ENCODE data around the gene GOLM1. TPM values are rescaled to one million over a fixed set of nuclear protein-coding genes. Genes with fewer than 3 reads are reported as not detected.

The GOLM1 gene
- total RNA-seq, 1 donor = 6.9 TPM

DNA sequence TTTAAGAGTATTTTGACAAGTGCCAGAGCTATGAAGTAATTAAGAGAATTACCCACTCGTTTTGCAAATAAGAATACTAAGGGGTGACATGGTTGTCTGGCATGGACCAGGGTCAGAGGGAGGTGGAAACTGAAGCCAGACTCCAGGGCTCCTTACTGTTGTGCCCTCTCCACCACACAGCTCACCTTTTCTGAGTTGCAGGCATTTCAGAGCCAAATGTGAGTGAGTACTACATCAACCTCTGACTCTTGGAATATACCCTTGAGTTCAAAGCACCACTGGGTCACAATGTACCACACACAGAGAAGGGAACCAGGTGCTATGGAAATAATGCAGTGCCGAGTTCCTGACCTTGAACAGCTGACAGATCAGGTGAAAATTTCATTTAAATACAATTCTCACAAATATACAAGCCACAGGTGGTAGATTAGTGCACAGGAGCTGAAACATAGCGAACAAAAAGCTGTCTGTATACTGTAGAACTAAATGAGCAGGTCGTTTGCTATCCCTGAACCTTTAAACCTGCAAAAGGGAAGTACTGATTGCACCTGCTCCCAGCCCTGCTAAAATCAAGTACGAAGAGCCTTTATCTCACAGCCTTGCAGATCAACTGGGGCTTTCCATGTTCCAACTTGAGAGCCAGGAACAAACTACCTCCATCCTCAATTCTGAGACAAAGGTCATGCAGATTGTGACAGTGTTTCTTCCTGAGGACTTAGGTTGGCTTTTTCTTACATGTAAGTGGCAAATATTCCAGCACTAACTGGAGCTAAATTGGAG, 57.0 kb downstream of the GOLM1 start:
- H3K4me3 ChIP-seq (ENCODE audit: low read length) = no peak overlapping the region
- no peaks in the 10 kb centered on the region for H3K4me1 ChIP-seq (ENCODE audit: insufficient read depth, low read length)
- H3K9me3 ChIP-seq (ENCODE audit: low read depth, low read length) = no peaks in the 10 kb centered on the region
- H3K27me3 ChIP-seq (ENCODE audit: insufficient read depth, low read length) = no peaks in the 10 kb centered on the region

DNA sequence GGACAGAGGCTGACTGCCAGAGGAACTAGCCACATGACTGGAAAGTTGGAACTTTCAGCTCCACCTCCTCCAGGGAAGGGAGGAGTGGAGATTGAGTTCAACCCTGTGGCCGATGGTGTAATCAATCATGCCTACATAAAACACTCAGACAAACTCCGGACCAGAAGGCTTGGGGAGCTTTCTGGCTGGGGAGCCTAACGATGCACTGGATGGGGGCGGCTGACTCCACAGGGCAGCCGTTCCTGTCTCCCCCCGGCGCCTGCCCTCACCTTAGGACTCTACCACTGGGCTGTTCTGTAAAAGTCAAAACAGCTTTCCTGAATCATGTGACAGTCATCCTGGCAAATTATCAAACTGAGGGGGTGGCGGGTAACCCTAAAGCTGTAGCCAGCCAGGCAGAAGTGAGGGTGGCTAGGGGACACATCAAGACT, 58.0 kb downstream of the GOLM1 start:
- no peaks in the 10 kb centered on the region for H3K4me1 ChIP-seq (ENCODE audit: insufficient read depth, low read length)
- H3K27me3 ChIP-seq (ENCODE audit: insufficient read depth, low read length) = no peaks in the 10 kb centered on the region
- H3K9me3 ChIP-seq (ENCODE audit: low read depth, low read length) = no peaks in the 10 kb centered on the region
- no peak overlapping the region for H3K4me3 ChIP-seq (ENCODE audit: low read length)

DNA sequence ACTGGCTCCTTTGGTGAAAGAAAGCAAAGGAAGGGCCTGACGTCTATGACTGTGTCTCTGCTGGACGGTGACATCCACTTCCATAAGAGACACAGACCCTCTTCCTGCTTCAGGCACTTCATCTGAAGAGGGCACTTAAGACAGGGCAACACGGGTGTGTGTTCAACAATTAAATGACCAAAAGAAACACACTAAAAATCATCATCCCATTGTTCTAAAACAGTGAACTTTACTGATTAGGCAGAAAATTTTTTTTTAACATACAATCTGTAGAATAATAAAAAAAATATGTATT, 58.5 kb downstream of the GOLM1 start:
- Histone ChIP-seq H3K9me3 (ENCODE audit: low read depth, low read length) (no peaks in the 10 kb centered on the region), H3K4me3 (ENCODE audit: low read length) (no peak overlapping the region), H3K27me3 (ENCODE audit: insufficient read depth, low read length) (no peaks in the 10 kb centered on the region), H3K4me1 (ENCODE audit: insufficient read depth, low read length) (no peaks in the 10 kb centered on the region)

DNA sequence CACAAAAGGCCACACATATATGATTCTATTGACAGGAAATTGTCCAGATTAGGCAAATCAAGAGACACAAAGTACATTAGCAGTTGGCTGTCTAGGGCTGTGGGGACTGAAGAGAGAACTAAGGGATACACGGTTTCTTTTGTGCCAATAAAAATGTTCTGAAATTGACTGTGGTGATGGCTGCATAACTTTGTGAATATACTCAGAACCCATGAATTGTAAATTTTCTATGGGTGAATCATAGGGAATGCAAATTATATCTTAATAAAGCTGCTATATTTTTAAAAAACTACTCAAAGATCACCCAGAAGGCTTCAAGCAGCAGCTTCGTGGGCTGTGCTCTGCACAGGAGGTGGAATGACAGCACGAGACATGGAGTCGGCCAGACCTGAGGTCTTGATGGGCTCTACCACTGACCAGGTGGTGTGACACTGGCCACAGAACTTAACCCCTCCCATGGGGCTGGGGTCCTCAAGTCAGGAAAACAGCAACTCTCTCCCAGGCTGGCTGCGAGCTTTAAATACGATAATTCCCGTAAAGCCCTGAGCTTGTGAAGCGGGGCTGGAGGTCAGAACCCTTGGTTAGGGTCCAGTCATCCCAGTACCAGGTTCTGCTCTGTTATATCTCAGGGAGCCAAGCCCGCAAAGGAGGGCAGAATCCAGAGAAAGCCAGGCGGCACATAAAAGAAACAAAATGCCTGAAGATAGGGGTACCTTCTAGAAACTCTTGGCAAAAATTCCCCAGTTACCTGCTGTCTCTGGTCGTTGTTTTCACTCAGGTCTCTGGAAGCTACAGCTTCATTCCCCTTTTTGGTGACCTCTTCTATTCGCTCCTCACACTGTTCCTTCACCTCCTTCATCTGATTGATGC, 59.1 kb downstream of the GOLM1 start:
- Histone ChIP-seq H3K4me1 (ENCODE audit: insufficient read depth, low read length) (no peaks in the 10 kb centered on the region), H3K9me3 (ENCODE audit: low read depth, low read length) (no peaks in the 10 kb centered on the region), H3K4me3 (ENCODE audit: low read length) (no peak overlapping the region), H3K27me3 (ENCODE audit: insufficient read depth, low read length) (no peaks in the 10 kb centered on the region)

DNA sequence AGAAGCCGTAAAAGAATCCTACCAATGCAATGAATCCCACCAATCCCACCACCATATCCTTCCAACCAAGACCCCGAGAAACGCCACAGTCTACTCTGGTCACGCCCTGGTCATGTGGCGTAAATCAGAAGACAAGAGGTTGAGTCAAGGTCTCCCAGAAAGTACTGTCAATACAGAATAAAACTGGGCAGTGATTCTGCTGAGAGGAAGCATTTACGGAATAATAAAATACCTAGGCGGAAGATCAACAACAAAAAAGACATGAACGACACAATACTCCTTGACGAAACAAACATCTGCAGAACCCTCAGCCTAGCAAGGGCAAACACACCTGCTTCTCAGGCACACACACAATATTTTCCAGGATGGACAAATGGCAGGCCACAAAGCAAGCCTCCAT, 62.8 kb downstream of the GOLM1 start:
- no peaks in the 10 kb centered on the region for H3K27me3 ChIP-seq (ENCODE audit: insufficient read depth, low read length)
- no peaks in the 10 kb centered on the region for H3K4me1 ChIP-seq (ENCODE audit: insufficient read depth, low read length)
- H3K9me3 ChIP-seq (ENCODE audit: low read depth, low read length) = no peaks in the 10 kb centered on the region

DNA sequence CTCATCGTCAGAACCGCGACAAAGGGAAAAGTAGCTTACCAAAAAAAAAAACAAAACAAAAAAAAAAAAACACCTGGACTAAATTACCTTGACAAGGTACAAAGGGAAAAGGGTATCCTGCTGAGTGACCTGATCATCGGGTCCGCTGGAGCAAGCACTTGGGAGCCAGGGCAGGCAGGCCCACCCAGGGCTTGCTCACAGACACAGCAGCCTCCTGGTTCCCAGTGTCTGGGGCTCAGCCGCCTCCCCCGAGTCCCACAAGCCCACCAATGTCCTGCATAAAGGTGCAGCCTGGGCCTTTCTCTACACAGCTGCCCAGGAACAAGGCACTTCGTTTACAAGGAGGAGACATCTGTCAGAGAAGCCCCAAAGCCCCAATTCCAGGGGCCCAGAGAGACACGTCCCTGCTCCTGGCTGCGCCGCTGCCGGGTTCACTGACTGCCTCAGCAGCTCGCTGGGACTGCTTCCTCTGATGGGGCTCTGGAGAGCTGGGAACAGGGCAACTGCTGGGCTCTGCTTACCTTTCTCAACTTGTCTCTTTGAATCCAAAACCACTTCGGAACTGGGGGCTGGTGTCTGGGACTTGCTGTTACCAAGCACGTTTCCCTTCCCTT, 63.4 kb downstream of the GOLM1 start:
- no peaks in the 10 kb centered on the region for H3K27me3 ChIP-seq (ENCODE audit: insufficient read depth, low read length)
- H3K4me3 ChIP-seq (ENCODE audit: low read length) = no peak overlapping the region
- no peaks in the 10 kb centered on the region for H3K4me1 ChIP-seq (ENCODE audit: insufficient read depth, low read length)
- H3K9me3 ChIP-seq (ENCODE audit: low read depth, low read length) = no peaks in the 10 kb centered on the region

More for the DNA sequence above, 62.8 kb downstream of the GOLM1 start:
- no peak overlapping the region for H3K4me3 ChIP-seq (ENCODE audit: low read length)

DNA sequence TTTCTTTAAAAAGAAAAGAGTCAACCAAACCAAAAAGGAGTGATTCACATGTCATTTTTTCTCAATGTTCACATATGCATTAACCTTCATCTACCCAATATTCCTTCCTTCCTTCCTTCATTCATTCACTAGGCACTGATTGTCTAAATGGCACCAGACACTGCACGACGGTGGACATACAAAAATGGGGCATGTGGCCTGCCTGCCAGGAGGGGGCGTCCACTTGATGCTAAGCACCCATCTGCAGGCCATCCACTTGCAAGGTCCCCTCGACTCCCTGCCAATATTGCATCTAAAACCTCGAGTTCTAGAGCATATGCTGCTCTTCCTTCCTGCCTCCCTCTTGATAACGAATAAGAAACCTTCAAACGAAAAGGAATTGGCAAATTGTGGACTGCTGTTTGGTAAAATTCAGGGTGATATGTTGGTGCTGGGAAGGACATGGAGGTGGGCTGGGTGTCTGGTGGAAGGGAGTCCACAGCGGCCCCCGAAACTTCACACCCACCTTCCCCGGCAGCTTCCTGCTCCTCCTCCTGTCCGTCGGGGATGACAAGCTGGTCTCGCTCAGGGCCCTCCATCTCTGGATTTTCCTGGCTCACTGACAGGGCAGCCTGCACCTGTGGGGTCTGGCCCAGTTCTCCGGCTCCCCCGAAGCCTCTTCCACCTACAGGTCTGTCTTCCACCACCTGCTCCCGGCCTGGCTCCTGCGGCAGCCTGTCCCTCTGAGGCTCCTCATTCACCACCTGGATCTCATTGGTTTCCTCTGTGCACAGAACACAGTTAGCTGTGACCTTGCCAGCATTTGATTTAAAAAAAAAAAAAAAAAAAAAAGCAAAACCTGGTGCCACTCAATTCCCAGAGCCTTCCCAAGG, 64.3 kb downstream of the GOLM1 start:
- H3K27me3 ChIP-seq (ENCODE audit: insufficient read depth, low read length) = no peaks in the 10 kb centered on the region
- no peaks in the 10 kb centered on the region for H3K4me1 ChIP-seq (ENCODE audit: insufficient read depth, low read length)
- no peaks in the 10 kb centered on the region for H3K9me3 ChIP-seq (ENCODE audit: low read depth, low read length)
- no peak overlapping the region for H3K4me3 ChIP-seq (ENCODE audit: low read length)

DNA sequence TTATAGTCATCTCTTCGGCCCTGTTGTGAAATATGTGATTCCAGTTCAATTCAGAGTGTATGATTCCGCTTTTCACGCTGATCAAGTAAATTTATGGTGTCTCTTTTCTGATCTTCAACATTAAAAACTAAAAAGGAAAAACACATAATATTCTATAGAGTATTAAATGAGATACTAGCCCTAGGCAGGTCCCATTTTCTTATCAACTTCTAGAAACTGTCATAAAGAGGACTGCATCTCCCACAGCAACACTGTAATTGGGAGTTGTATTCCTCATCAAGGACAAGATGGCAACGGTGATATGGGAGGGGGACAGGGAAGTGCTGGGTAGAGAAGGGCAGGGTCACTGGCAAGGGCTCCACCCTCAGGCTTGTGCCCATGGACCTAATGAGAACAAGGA, 71.6 kb downstream of the GOLM1 start:
- no peaks in the 10 kb centered on the region for H3K9me3 ChIP-seq (ENCODE audit: low read depth, low read length)
- H3K4me3 ChIP-seq (ENCODE audit: low read length) = no peak overlapping the region
- H3K4me1 ChIP-seq (ENCODE audit: insufficient read depth, low read length) = no peaks in the 10 kb centered on the region
- H3K27me3 ChIP-seq (ENCODE audit: insufficient read depth, low read length) = no peaks in the 10 kb centered on the region

DNA sequence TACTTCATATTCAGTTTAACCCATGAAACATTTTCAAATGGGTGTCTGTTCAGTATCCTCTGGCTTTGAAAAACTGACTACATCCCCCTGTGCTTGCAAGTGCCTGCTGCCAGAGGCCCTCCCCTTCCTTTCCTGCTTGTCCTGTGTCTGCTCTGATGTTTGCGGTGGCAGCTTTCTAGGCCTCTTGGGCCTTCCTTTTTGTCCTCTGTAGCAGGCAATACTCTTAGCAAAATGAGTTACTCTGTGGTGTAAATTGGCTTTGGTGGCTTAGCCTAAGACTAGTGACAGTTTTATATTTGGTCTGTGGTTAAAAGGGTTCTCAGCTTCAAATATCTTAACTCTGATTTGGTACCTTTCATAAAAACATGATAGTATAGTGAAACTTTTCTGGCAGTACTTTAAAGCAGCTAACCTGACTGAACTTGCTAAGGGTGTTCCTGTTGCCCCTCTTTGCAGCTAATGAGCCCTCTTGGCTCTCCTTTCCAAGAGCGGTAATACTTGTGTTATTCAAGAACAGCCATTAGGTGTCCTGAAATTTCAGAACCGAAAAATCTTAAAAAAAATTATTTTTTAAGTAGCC, 76.6 kb downstream of the GOLM1 start:
- Histone ChIP-seq H3K4me3 (ENCODE audit: low read length) (no peak overlapping the region), H3K9me3 (ENCODE audit: low read depth, low read length) (no peaks in the 10 kb centered on the region), H3K4me1 (ENCODE audit: insufficient read depth, low read length) (no peaks in the 10 kb centered on the region), H3K27me3 (ENCODE audit: insufficient read depth, low read length) (no peaks in the 10 kb centered on the region)

DNA sequence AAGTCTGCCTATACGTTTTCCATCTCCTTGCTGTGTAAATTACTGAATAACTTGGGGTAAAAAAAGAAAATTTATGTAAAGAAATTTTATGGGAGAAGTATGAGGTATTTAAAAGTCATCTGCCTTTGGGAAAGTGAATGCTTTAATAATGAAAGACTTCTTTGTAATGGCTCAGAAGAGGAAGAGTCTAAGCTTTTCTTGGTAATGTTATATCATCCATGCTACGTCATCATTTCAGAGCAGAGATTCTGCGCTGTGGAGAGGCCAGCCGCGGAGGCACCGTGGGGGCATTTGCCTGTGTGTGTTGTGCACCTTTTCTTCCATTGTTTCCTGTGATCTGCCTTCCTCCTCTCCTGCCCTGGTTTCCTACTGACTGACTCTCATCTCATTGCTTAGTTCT, 78.2 kb downstream of the GOLM1 start:
- H3K9me3 ChIP-seq (ENCODE audit: low read depth, low read length) = no peaks in the 10 kb centered on the region
- H3K27me3 ChIP-seq (ENCODE audit: insufficient read depth, low read length) = no peaks in the 10 kb centered on the region
- no peaks in the 10 kb centered on the region for H3K4me1 ChIP-seq (ENCODE audit: insufficient read depth, low read length)
- H3K4me3 ChIP-seq (ENCODE audit: low read length) = no peak overlapping the region

DNA sequence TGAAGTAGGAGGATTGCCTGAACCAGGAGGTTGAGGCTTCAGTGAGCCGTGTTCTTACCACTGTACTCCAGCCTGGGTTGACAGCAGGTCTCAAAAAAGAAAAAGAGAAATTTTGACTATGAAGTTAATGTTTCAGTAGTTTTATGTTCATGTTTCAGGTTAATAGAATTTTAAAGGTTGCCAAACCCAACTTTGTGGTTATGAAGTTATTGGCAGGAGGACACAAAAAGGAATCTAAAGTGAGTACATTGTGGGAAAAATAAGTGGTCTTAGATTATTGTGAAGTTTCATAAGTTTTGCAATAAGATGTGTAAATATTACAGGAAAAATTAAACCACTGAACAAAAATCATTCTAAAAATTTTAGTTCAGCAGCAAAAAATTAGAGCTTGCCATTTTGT, 78.6 kb downstream of the GOLM1 start:
- Histone ChIP-seq H3K27me3 (ENCODE audit: insufficient read depth, low read length) (no peaks in the 10 kb centered on the region), H3K9me3 (ENCODE audit: low read depth, low read length) (no peaks in the 10 kb centered on the region), H3K4me1 (ENCODE audit: insufficient read depth, low read length) (no peaks in the 10 kb centered on the region), H3K4me3 (ENCODE audit: low read length) (no peak overlapping the region)

DNA sequence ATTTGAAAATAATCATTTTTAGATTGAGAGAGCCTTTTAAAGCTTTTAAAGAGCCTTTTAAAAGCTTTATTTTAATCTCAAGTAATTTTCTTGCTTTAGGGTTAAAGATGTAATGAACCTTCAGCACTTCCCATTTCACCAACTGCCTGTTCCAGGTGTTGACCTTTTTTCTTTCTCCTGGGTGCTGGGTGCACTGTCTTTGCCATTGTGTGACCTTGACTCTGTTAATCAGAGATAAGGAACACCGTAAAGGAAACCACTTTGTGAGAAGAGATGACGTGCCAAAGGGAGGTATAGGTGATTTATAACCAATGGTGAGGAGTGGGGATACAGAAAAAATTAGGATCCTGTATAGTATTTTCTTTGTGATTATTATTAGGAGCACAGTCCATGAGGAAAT, 90.2 kb downstream of the GOLM1 start:
- Histone ChIP-seq H3K4me1 (ENCODE audit: insufficient read depth, low read length) (no peaks in the 10 kb centered on the region), H3K4me3 (ENCODE audit: low read length) (no peak overlapping the region), H3K27me3 (ENCODE audit: insufficient read depth, low read length) (no peaks in the 10 kb centered on the region)

DNA sequence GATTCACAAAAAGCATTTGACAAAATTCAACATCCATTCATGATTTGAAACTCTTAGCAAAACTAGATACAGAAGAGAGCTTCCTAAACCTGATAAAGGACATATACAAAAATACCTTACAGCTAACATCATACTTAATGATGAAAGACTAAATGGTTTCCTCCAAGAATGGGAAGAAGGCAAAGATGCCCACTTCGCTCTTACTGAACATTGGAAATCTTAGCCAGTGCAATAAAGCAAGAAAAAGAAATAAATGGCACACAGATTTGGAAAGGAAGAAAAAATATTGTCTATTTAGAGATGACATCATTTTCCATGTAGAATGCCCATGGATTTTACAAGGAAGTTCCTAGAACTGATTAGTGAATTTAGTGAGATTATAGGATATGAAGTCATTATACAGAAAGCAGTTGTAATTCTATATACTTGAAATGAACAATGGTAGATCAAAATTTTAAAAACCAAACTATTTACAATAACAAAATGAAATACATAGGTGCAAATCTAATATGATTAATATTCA, 94.0 kb downstream of the GOLM1 start:
- H3K27me3 ChIP-seq (ENCODE audit: insufficient read depth, low read length) = no peaks in the 10 kb centered on the region
- no peak overlapping the region for H3K4me3 ChIP-seq (ENCODE audit: low read length)
- peaks cover 13% of the 10 kb centered on the region for H3K9me3 ChIP-seq (ENCODE audit: low read depth, low read length)
- no peaks in the 10 kb centered on the region for H3K4me1 ChIP-seq (ENCODE audit: insufficient read depth, low read length)

More for the DNA sequence above, 90.2 kb downstream of the GOLM1 start:
- H3K9me3 ChIP-seq (ENCODE audit: low read depth, low read length) = peaks cover 13% of the 10 kb centered on the region

DNA sequence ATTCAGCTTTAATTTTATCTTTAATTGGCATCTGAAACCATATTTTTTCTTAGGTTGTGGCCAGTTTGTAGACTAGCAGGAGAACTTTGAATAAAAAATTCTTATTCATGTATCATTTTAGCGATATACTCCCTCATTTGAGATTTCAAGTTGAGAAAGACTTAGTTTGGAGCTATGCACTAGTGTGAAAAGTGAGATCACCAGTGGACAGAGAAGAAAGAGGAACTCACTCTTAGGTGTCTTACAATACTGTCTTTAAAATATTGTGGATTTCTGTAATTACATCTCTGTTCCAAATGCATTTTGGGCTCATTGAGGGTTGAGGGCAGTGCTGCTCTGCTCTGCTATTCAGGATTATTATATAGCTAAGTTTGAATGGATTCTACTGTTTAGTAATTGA, 103.8 kb downstream of the GOLM1 start:
- H3K4me3 ChIP-seq (ENCODE audit: low read length) = no peak overlapping the region
- H3K9me3 ChIP-seq (ENCODE audit: low read depth, low read length) = no peaks in the 10 kb centered on the region
- no peaks in the 10 kb centered on the region for H3K4me1 ChIP-seq (ENCODE audit: insufficient read depth, low read length)
- no peaks in the 10 kb centered on the region for H3K27me3 ChIP-seq (ENCODE audit: insufficient read depth, low read length)

All from mononuclear cell (primary cell).